GM23338 (cell line): ENCODE results near the gene DCUN1D2. TPM values are rescaled to one million over a fixed set of nuclear protein-coding genes. Genes with fewer than 3 reads are reported as not detected.

Experiments used
- ATAC-seq: fragments of 200-7000 bp; cut with Tn5 transposase; 3 replicates; pipeline ENCODE4 v1.9.1; 2020
- DNase-seq: peaks from one replicate; pipeline ENCODE4 v3.0.0-alpha.2; 2015; ENCODE audit warnings: low spot score
- H2AFZ ChIP-seq: fragments of 200-600 bp; sonication (generic); 2 replicates; pipeline ENCODE4 v1.8.0; 2016; ENCODE audit warnings: antibody characterized with exemption, mild to moderate bottlenecking, moderate library complexity
- H3F3A ChIP-seq: fragments of 200-600 bp; sonication (generic); replicated peaks from 2 replicates; pipeline ENCODE4 v1.8.0; 2017; ENCODE audit warnings: antibody characterized with exemption, mixed run types, low read depth
- H3K27ac ChIP-seq: fragments of 200-600 bp; sonication (generic); 2 replicates; pipeline ENCODE4 v1.6.1; 2016; ENCODE audit warnings: low read depth
- H3K27me3 ChIP-seq: fragments of 200-600 bp; sonication (generic); 2 replicates; pipeline ENCODE4 v1.8.0; 2016; ENCODE audit warnings: mild to moderate bottlenecking, mixed run types, moderate library complexity; ENCODE audit not compliant: insufficient read depth
- H3K36me3 ChIP-seq: fragments of 200-600 bp; sonication (generic); 2 replicates; pipeline ENCODE4 v1.8.0; 2016; ENCODE audit warnings: mild to moderate bottlenecking; ENCODE audit not compliant: insufficient read depth
- H3K4me1 ChIP-seq: fragments of 200-600 bp; sonication (generic); 2 replicates; pipeline ENCODE4 v1.8.0; 2016; ENCODE audit warnings: mild to moderate bottlenecking, moderate library complexity; ENCODE audit not compliant: insufficient read depth
- H3K4me2 ChIP-seq: fragments of 200-600 bp; sonication (generic); 2 replicates; pipeline ENCODE4 v1.7.1; 2017; ENCODE audit warnings: mixed run types
- H3K4me3 ChIP-seq: fragments of 200-600 bp; sonication (generic); 2 replicates; pipeline ENCODE4 v1.6.1; 2016; ENCODE audit warnings: mixed run types
- H3K79me2 ChIP-seq: fragments of 200-600 bp; sonication (generic); replicated peaks from 2 replicates; pipeline ENCODE4 v1.8.0; 2017; ENCODE audit warnings: mild to moderate bottlenecking; ENCODE audit not compliant: insufficient read depth
- H3K9me2 ChIP-seq: fragments of 200-600 bp; sonication (generic); 2 replicates; pipeline ENCODE4 v1.8.0; 2017; ENCODE audit not compliant: insufficient read depth
- H4K20me1 ChIP-seq: fragments of 200-600 bp; sonication (generic); replicated peaks from 2 replicates; pipeline ENCODE4 v1.8.0; 2017; ENCODE audit warnings: mild to moderate bottlenecking; ENCODE audit not compliant: insufficient read depth
- H3K27ac Mint-ChIP-seq: 2 replicates; pipeline ENCODE4 v1.8.0; 2020; ENCODE audit warnings: inconsistent platforms, mild to moderate bottlenecking, moderate library complexity, mixed read lengths
- H3K27me3 Mint-ChIP-seq: 3 replicates; pipeline ENCODE4 v1.8.0; 2022; ENCODE audit warnings: low read depth, mild to moderate bottlenecking, moderate library complexity, mixed read lengths, inconsistent platforms; ENCODE audit not compliant: insufficient read depth, poor library complexity
- H3K36me3 Mint-ChIP-seq: 3 replicates; pipeline ENCODE4 v1.8.0; 2021; ENCODE audit warnings: low read depth, mild to moderate bottlenecking, inconsistent platforms, moderate library complexity, mixed read lengths
- H3K4me1 Mint-ChIP-seq: 3 replicates; pipeline ENCODE4 v1.8.0; 2020; ENCODE audit warnings: mild to moderate bottlenecking, inconsistent platforms, mixed read lengths
- H3K4me3 Mint-ChIP-seq: 3 replicates; pipeline ENCODE4 v1.8.0; 2021; ENCODE audit warnings: moderate library complexity, mild to moderate bottlenecking, inconsistent platforms, mixed read lengths
- H3K9me3 Mint-ChIP-seq: 3 replicates; pipeline ENCODE4 v1.8.0; 2020; ENCODE audit warnings: moderate library complexity, mild to moderate bottlenecking, inconsistent platforms, mixed read lengths
- CREB1 ChIP-seq: fragments of 250-450 bp; sonication (Bioruptor Pico); IDR thresholded peaks from 2 replicates; pipeline ENCODE4 v1.5.0; 2020; ENCODE audit warnings: low read depth, mild to moderate bottlenecking, moderate library complexity
- CTCF ChIP-seq, 2 experiments: fragments of 200-600 bp in 1 of 2; sonication (generic) in 1 of 2; conservative IDR thresholded peaks; 2 replicates each; pipeline versions ENCODE4 v1.5.1 to v1.6.1; 2016 to 2017; ENCODE audit warnings: antibody characterized with exemption in 2 of 2, low read depth in 2 of 2, mild to moderate bottlenecking in 2 of 2, moderate library complexity in 1 of 2
- EZH2 ChIP-seq: fragments of 200-600 bp; sonication (generic); IDR thresholded peaks from one replicate; pipeline ENCODE4 v1.8.0; 2017; ENCODE audit warnings: antibody characterized with exemption, mild to moderate bottlenecking, low read depth; ENCODE audit not compliant: unreplicated experiment
- EZH2phosphoT487 ChIP-seq: fragments of 200-600 bp; sonication (generic); IDR thresholded peaks from one replicate; pipeline ENCODE4 v1.8.1; 2018; ENCODE audit warnings: antibody characterized with exemption; ENCODE audit not compliant: unreplicated experiment
- JUNB ChIP-seq: IDR thresholded peaks from one replicate; pipeline ENCODE4 v1.6.1; 2016; ENCODE audit warnings: antibody characterized with exemption; ENCODE audit not compliant: unreplicated experiment
- NANOG ChIP-seq: IDR thresholded peaks from 2 replicates; pipeline ENCODE4 v1.6.1; 2016; ENCODE audit warnings: antibody characterized with exemption, borderline replicate concordance
- POLR2AphosphoS5 ChIP-seq: IDR thresholded peaks from 2 replicates; pipeline ENCODE4 v1.6.1; 2016; ENCODE audit warnings: antibody characterized with exemption, low read depth
- STAT1 ChIP-seq: IDR thresholded peaks from one replicate; pipeline ENCODE4 v1.6.1; 2016; ENCODE audit warnings: antibody characterized with exemption; ENCODE audit not compliant: unreplicated experiment
- ZNF114 ChIP-seq: fragments of 250-450 bp; sonication (Bioruptor Pico); IDR thresholded peaks from 2 replicates; pipeline ENCODE4 v1.5.0; 2020; ENCODE audit warnings: mild to moderate bottlenecking, moderate library complexity
- ZNF331 ChIP-seq: fragments of 250-450 bp; sonication (Bioruptor Pico); IDR thresholded peaks from 2 replicates; pipeline ENCODE4 v1.5.0; 2020; ENCODE audit warnings: low read depth, mild to moderate bottlenecking, moderate library complexity
- polyA plus RNA-seq: library from polyadenylated mRNA; unstranded; fragments of >200 nt; fragmentation: Nextera tagmentation; extraction: Ambion mirVana; gene quantifications from 2 replicates; pipeline ENCODE4 v1.2.1, GENCODE V29; 2016
- total RNA-seq: library from RNA; depleted of rRNA; stranded (reverse); fragments of >200 nt; shearing (Covaris generic); gene quantifications from 2 replicates; pipeline ENCODE4 v1.2.3, GENCODE V29; 2014
- TF ChIP-seq, protein P1 (sequence below): IDR thresholded peaks from 2 replicates; pipeline ENCODE4 v1.6.1; 2016; ENCODE audit warnings: antibody characterized with exemption
- TF ChIP-seq, protein P2 (sequence below): IDR thresholded peaks from one replicate; pipeline ENCODE4 v1.6.1; 2018; ENCODE audit warnings: antibody characterized with exemption; ENCODE audit not compliant: unreplicated experiment

The DCUN1D2 gene
- total and polyA plus RNA-seq, 2 experiments from 2014 or later = 12.3 to 38.0 TPM

- TF ChIP-seq EZH2phosphoT487 = no peak
- no peak for TF ChIP-seq POLR2AphosphoS5
- TF ChIP-seq ZNF331 = no peak
- TF ChIP-seq, protein P1, sequence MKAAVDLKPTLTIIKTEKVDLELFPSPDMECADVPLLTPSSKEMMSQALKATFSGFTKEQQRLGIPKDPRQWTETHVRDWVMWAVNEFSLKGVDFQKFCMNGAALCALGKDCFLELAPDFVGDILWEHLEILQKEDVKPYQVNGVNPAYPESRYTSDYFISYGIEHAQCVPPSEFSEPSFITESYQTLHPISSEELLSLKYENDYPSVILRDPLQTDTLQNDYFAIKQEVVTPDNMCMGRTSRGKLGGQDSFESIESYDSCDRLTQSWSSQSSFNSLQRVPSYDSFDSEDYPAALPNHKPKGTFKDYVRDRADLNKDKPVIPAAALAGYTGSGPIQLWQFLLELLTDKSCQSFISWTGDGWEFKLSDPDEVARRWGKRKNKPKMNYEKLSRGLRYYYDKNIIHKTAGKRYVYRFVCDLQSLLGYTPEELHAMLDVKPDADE = no peak
Observed at GRCh38 chr13:113422807-113423519, 67.5 kb downstream of the DCUN1D2 start (continued).

- TF ChIP-seq STAT1 = no peak
- no peak for TF ChIP-seq NANOG
- TF ChIP-seq, protein P2, sequence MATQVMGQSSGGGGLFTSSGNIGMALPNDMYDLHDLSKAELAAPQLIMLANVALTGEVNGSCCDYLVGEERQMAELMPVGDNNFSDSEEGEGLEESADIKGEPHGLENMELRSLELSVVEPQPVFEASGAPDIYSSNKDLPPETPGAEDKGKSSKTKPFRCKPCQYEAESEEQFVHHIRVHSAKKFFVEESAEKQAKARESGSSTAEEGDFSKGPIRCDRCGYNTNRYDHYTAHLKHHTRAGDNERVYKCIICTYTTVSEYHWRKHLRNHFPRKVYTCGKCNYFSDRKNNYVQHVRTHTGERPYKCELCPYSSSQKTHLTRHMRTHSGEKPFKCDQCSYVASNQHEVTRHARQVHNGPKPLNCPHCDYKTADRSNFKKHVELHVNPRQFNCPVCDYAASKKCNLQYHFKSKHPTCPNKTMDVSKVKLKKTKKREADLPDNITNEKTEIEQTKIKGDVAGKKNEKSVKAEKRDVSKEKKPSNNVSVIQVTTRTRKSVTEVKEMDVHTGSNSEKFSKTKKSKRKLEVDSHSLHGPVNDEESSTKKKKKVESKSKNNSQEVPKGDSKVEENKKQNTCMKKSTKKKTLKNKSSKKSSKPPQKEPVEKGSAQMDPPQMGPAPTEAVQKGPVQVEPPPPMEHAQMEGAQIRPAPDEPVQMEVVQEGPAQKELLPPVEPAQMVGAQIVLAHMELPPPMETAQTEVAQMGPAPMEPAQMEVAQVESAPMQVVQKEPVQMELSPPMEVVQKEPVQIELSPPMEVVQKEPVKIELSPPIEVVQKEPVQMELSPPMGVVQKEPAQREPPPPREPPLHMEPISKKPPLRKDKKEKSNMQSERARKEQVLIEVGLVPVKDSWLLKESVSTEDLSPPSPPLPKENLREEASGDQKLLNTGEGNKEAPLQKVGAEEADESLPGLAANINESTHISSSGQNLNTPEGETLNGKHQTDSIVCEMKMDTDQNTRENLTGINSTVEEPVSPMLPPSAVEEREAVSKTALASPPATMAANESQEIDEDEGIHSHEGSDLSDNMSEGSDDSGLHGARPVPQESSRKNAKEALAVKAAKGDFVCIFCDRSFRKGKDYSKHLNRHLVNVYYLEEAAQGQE = no peak
- TF ChIP-seq EZH2 = no peak
- TF ChIP-seq ZNF331 = no peak
- TF ChIP-seq CTCF (conservative IDR thresholded peaks at IDR 0.05; ENCODE audit: low read depth in 2 of 2) = no peak
- TF ChIP-seq JUNB = no peak
- TF ChIP-seq CREB1 (CRISPR knock-in tag) = no peak
- no peak for TF ChIP-seq EZH2phosphoT487
- no peak for TF ChIP-seq ZNF114
- TF ChIP-seq POLR2AphosphoS5 = no peak
- peaks cover 21% of the 10 kb centered on the region for H3K27me3 Mint-ChIP-seq
- Histone ChIP-seq H3F3A (peaks cover 10% of the 10 kb centered on the region; the same call in 1 of the 2 replicates), H3K9me2 (no peaks in the 10 kb centered on the region), H4K20me1 (no peaks in the 10 kb centered on the region), H3K36me3 (no peaks in the 10 kb centered on the region), H3K4me1 (no peaks in the 10 kb centered on the region), H3K4me3 (no peak overlapping the region), H3K27me3 (no peaks in the 10 kb centered on the region), H2AFZ (no peak overlapping the region), H3K27ac (0 out of 2 replicates have a peak overlapping the region, but pooled peaks have one; percentile 70), H3K79me2 (no peaks in the 10 kb centered on the region), H3K4me2 (no peak overlapping the region)
- H3K4me1 Mint-ChIP-seq = peaks cover 3% of the 10 kb centered on the region; the same call in 1 of the 3 replicates
- no peaks in the 10 kb centered on the region for H3K9me3 Mint-ChIP-seq
- ATAC-seq (no peak; the same call in 2 of the 3 replicates), DNase-seq (no peak)
- no peak overlapping the region for H3K27ac Mint-ChIP-seq
- no peaks in the 10 kb centered on the region for H3K36me3 Mint-ChIP-seq
- no peak overlapping the region for H3K4me3 Mint-ChIP-seq
Observed at GRCh38 chr13:113421673-113422270, 68.7 kb downstream of the DCUN1D2 start.
